DOHH2 (cell line): ENCODE data around the gene SEMA3D.

Experiments used
- H3F3A ChIP-seq: fragments of 200-600 bp; sonication (generic), shearing (Covaris generic); 2 replicates; pipeline ENCODE4 v1.6.0; 2016; ENCODE audit warnings: antibody characterized with exemption, mild to moderate bottlenecking; ENCODE audit not compliant: control insufficient read depth, insufficient read depth
- H3K27ac ChIP-seq: fragments of 200-600 bp; sonication (generic); 2 replicates; pipeline ENCODE4 v1.5.1; 2014; ENCODE audit warnings: low read depth, mild to moderate bottlenecking, low read length, moderate library complexity
- H3K27me3 ChIP-seq: fragments of 200-600 bp; sonication (generic); 2 replicates; pipeline ENCODE4 v1.6.1; 2014; ENCODE audit warnings: mild to moderate bottlenecking, low read length, mixed read lengths; ENCODE audit not compliant: control insufficient read depth
- H3K36me3 ChIP-seq: fragments of 200-600 bp; sonication (generic); 2 replicates; pipeline ENCODE4 v1.6.1; 2014; ENCODE audit warnings: mild to moderate bottlenecking, low read length, moderate library complexity, mixed read lengths; ENCODE audit not compliant: control insufficient read depth
- H3K4me1 ChIP-seq: fragments of 200-600 bp; sonication (generic); 2 replicates; pipeline ENCODE4 v1.6.1; 2014; ENCODE audit warnings: mild to moderate bottlenecking, low read length, mixed read lengths; ENCODE audit not compliant: control insufficient read depth
- H3K4me2 ChIP-seq: fragments of 200-600 bp; sonication (generic); 2 replicates; pipeline ENCODE4 v1.6.0; 2014; ENCODE audit warnings: mild to moderate bottlenecking, low read length, moderate library complexity
- H3K4me3 ChIP-seq: fragments of 200-600 bp; sonication (generic); 2 replicates; pipeline ENCODE4 v1.5.1; 2014; ENCODE audit warnings: mild to moderate bottlenecking, low read length, mixed read lengths
- H3K79me2 ChIP-seq: fragments of 200-600 bp; sonication (generic); 2 replicates; pipeline ENCODE4 v1.6.1; 2014; ENCODE audit warnings: mild to moderate bottlenecking, low read length, mixed read lengths; ENCODE audit not compliant: control insufficient read depth
- H3K9me2 ChIP-seq: fragments of 200-600 bp; sonication (generic); replicated peaks from 2 replicates; pipeline ENCODE4 v1.6.1; 2014; ENCODE audit warnings: mild to moderate bottlenecking, low read length, mixed read lengths; ENCODE audit not compliant: control insufficient read depth
- H3K9me3 ChIP-seq: fragments of 200-600 bp; sonication (generic); 2 replicates; pipeline ENCODE4 v1.6.1; 2014; ENCODE audit warnings: antibody characterized with exemption, low read length, mixed read lengths; ENCODE audit not compliant: control insufficient read depth, insufficient read depth
- H4K20me1 ChIP-seq: fragments of 200-600 bp; sonication (generic); 2 replicates; pipeline ENCODE4 v1.6.0; 2014; ENCODE audit warnings: low read depth, mild to moderate bottlenecking, antibody characterized with exemption, low read length, moderate library complexity; ENCODE audit not compliant: control insufficient read depth, insufficient read depth
- EZH2phosphoT487 ChIP-seq: fragments of 200-600 bp; sonication (generic); IDR thresholded peaks from 2 replicates; pipeline ENCODE4 v1.6.1; 2017; ENCODE audit warnings: borderline replicate concordance, mild to moderate bottlenecking, antibody characterized with exemption, low read length, moderate library complexity, mixed read lengths
- TF ChIP-seq, protein P1 (sequence below): fragments of 200-600 bp; sonication (generic); IDR thresholded peaks from one replicate; pipeline ENCODE4 v1.5.1; 2014; ENCODE audit warnings: antibody characterized with exemption, mild to moderate bottlenecking, low read depth, low read length; ENCODE audit not compliant: poor library complexity, severe bottlenecking

Gene SEMA3D

DNA sequence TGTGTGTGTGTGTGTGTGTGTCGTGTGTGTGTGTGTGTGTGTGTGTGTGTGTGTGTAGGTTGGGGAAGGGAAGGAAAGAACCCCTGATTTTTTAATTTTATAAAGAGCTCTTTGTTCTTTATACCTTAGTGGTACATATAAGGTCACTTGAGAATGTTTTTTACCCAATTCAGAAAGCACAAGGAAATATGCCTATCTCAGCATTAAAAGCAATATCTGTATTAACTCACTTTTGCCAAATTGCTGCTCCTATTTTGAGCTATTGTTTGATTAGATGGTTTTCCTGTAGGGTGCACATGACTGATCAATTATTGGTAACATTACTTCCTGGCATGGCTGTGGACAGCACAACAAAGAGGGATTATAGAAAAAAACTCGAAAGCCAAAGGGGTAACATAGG lies 60.5 kb downstream of the SEMA3D start:
- TF ChIP-seq, protein P1, sequence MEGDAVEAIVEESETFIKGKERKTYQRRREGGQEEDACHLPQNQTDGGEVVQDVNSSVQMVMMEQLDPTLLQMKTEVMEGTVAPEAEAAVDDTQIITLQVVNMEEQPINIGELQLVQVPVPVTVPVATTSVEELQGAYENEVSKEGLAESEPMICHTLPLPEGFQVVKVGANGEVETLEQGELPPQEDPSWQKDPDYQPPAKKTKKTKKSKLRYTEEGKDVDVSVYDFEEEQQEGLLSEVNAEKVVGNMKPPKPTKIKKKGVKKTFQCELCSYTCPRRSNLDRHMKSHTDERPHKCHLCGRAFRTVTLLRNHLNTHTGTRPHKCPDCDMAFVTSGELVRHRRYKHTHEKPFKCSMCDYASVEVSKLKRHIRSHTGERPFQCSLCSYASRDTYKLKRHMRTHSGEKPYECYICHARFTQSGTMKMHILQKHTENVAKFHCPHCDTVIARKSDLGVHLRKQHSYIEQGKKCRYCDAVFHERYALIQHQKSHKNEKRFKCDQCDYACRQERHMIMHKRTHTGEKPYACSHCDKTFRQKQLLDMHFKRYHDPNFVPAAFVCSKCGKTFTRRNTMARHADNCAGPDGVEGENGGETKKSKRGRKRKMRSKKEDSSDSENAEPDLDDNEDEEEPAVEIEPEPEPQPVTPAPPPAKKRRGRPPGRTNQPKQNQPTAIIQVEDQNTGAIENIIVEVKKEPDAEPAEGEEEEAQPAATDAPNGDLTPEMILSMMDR = no peak
- TF ChIP-seq EZH2phosphoT487 = no peak
- Histone ChIP-seq H3K4me1 (no peaks in the 10 kb centered on the region), H3K4me2 (no peak overlapping the region), H3K9me2 (no peaks in the 10 kb centered on the region), H3K27ac (no peak overlapping the region), H4K20me1 (no peaks in the 10 kb centered on the region), H3K79me2 (no peaks in the 10 kb centered on the region), H3K36me3 (no peaks in the 10 kb centered on the region), H3K27me3 (no peaks in the 10 kb centered on the region), H3K4me3 (no peak overlapping the region), H3K9me3 (no peaks in the 10 kb centered on the region), H3F3A (no peaks in the 10 kb centered on the region)

DNA sequence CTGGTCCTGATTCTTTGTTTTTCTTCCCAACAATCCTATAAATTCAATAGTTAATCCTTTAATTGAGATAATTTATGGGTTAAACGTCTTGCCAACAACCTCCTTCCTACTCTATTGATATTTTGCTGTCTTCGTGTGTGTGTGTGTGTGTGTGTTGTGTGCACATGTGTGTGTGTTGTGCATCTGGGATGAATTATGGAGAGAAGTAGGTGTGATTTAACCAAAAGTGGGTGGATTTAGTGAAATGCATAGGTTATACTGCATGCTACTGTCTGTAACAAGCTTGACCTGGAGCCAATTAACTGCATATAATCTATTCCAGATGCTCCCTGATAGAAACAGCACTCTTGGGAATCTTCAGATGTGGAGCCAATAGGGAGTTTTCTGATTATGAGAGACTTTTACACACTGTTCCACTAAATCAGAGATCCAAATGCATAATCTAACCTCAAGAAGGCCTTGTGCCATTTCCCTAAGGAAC lies 61.2 kb downstream of the SEMA3D start:
- H3K27ac ChIP-seq = no peak overlapping the region
- no peaks in the 10 kb centered on the region for H3K4me1 ChIP-seq
- no peaks in the 10 kb centered on the region for H3K79me2 ChIP-seq
- H4K20me1 ChIP-seq = no peaks in the 10 kb centered on the region
- no peaks in the 10 kb centered on the region for H3K9me3 ChIP-seq
- H3K9me2 ChIP-seq = no peaks in the 10 kb centered on the region
- no peaks in the 10 kb centered on the region for H3K36me3 ChIP-seq
- no peak overlapping the region for H3K4me2 ChIP-seq
- no peaks in the 10 kb centered on the region for H3F3A ChIP-seq
- no peak overlapping the region for H3K4me3 ChIP-seq
- no peaks in the 10 kb centered on the region for H3K27me3 ChIP-seq
- TF ChIP-seq, protein P1 = no peak
- TF ChIP-seq EZH2phosphoT487 = no peak

DNA sequence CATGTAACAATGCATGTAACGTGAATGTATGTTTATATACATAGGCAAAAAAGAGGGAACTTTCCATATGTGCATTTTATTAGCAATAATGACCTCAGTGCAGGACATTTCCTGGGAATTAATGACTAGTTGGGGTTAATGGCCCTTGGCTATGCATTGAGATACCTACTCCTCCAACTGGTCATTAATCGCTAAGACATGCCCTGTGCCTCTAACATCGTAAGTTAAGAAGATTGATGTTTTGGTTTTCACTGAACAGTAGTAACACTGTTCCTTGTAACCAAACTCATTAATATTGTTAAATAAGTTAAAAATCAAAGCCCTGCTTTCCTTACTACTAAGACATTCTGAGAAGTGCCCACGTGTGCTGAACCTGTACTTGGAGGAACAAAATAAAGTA lies 61.7 kb downstream of the SEMA3D start:
- Histone ChIP-seq H3F3A (no peaks in the 10 kb centered on the region), H3K27ac (no peak overlapping the region), H3K9me3 (no peaks in the 10 kb centered on the region), H3K4me2 (no peak overlapping the region), H4K20me1 (no peaks in the 10 kb centered on the region), H3K79me2 (no peaks in the 10 kb centered on the region), H3K9me2 (no peaks in the 10 kb centered on the region), H3K27me3 (no peaks in the 10 kb centered on the region), H3K4me1 (no peaks in the 10 kb centered on the region), H3K4me3 (no peak overlapping the region), H3K36me3 (no peaks in the 10 kb centered on the region)
- TF ChIP-seq EZH2phosphoT487 = no peak
- TF ChIP-seq, protein P1 = no peak
